Stimulated activated CD4-positive, alpha-beta T cell treated with anti-CD3 and anti-CD28 coated beads, TNF-alpha, amount 100 ng/mL, for 4 hours (primary cell): ENCODE measurements around the gene SETD2.
"Not testable (repeated sequence)": the region's sequence is repeated elsewhere in the genome, so short reads cannot be mapped to it uniquely, and the experiment has no call there.

Experiments
- DNase-seq, 3 experiments: peaks; one replicate each; pipeline ENCODE4 v3.0.0-alpha.2; 2020; ENCODE audit warnings: low read depth in 3 of 3

SETD2 gene, protein sequence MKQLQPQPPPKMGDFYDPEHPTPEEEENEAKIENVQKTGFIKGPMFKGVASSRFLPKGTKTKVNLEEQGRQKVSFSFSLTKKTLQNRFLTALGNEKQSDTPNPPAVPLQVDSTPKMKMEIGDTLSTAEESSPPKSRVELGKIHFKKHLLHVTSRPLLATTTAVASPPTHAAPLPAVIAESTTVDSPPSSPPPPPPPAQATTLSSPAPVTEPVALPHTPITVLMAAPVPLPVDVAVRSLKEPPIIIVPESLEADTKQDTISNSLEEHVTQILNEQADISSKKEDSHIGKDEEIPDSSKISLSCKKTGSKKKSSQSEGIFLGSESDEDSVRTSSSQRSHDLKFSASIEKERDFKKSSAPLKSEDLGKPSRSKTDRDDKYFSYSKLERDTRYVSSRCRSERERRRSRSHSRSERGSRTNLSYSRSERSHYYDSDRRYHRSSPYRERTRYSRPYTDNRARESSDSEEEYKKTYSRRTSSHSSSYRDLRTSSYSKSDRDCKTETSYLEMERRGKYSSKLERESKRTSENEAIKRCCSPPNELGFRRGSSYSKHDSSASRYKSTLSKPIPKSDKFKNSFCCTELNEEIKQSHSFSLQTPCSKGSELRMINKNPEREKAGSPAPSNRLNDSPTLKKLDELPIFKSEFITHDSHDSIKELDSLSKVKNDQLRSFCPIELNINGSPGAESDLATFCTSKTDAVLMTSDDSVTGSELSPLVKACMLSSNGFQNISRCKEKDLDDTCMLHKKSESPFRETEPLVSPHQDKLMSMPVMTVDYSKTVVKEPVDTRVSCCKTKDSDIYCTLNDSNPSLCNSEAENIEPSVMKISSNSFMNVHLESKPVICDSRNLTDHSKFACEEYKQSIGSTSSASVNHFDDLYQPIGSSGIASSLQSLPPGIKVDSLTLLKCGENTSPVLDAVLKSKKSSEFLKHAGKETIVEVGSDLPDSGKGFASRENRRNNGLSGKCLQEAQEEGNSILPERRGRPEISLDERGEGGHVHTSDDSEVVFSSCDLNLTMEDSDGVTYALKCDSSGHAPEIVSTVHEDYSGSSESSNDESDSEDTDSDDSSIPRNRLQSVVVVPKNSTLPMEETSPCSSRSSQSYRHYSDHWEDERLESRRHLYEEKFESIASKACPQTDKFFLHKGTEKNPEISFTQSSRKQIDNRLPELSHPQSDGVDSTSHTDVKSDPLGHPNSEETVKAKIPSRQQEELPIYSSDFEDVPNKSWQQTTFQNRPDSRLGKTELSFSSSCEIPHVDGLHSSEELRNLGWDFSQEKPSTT (N-terminal part only)

GRCh38 chr3:47164007-47164881, at the start of gene SETD2:
Gene SETD2, minus strand, starts transcription at chr3:47164113. Its CDS starts 189 bp downstream, at chr3:47163924.
- DNase-seq: peak; percentile 69 to 72 (median 70)

DNA sequence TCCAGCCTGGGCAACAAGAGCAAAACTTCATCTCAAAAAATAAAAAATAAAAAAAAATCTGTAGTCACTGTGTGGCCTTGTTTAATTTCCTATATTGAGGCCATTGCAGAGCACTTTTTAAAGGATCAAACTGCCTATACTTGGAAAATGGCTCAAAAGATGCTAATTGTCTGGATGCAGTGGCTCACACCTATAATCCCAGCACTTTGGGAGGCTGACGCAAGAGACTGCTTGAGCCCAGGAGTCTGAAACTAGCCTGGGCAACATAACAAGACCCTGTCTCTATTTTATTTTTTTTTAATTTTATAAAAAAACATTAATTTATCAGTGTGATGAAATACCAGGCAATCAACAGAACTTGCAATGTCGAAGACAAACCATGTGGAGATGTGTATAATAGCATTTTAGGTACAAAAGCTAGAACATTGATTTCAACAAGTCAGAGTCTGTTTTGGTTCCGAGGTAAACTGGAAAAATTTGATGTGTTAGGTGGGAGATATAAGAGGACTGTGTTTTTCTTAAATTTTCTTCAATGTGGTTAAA, 47.0 kb upstream of the SETD2 start:
- DNase-seq: no peak

- not testable (repeated sequence) for DNase-seq
Observed at GRCh38 chr3:47206022-47206421, 42.1 kb upstream of the SETD2 start.

GRCh38 chr3:47204875-47205274, 41.0 kb upstream of the SETD2 start:
- no peak for DNase-seq

- DNase-seq: no peak
Observed at GRCh38 chr3:47202542-47202941, 38.6 kb upstream of the SETD2 start.

DNA sequence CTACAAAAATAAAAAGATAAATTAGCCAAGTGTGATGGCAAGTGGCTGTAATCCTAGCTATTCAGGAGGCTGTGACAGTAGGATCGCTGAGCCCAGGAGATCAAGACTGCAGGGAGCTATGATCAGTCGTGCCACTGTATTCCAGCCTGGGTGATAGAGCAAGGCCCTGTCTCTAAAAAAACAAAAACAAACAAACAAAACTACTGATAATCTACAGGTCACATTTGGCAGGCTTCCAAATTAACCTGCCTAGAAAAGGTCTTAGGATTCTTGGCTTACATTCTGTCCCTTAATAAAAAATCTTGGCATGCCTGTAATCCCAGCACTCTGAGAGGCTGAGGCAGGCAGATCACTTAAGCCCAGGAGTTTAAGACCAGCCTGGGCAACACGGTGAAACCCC, 33.4 kb upstream of the SETD2 start:
- DNase-seq: no peak

- DNase-seq: no peak
Observed at GRCh38 chr3:47194994-47195393, 31.1 kb upstream of the SETD2 start.

DNA sequence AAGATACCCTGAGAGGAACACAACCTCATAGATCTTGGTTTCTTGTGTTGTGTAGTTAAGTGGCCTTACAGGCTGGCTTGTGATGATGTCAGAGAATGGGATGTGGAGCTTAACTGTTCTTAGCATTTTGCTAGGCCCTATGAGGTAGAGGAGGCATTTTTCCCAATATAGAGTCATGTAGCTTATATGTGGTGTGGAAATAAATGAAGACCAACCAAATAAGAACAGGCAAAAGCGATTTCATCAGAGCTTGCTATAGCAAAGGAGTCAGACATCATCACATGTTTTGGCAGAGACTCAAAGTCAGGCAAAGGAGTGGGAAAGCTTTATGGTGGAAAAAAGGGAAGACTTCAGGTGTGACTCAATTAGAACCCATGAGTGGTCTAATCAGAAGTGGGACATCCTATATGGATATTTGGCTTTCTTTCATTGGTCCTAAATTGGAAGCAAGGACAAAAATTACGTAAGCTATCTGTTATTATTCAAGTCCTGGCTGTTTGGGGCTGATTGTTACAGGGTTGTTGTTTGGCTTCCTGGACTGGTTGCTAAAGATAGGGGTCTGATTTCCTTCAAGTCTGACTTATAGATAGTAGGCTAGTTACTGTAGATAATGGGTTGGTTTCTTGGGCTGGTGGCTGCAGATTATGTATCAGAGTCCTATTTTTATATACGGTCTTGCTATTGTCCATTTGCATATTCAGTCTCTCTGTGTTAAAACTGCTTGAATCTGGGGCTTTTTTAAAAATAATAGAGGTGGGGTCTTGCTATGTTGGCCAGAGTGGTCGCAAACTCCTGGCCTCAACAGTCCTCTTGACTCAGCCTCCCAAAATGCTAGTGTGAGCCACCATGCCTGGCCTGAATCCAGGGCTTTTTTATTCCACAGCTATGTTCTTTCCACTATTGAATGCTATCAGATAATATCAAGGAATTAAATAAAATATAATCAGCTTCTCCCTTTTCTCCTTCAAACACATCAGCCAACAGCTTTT, 30.3 kb upstream of the SETD2 start:
- no peak for DNase-seq

- no peak for DNase-seq
Observed at GRCh38 chr3:47186285-47186684, 22.4 kb upstream of the SETD2 start.

GRCh38 chr3:47181685-47182084, 17.8 kb upstream of the SETD2 start:
- DNase-seq: not testable (repeated sequence)

DNA sequence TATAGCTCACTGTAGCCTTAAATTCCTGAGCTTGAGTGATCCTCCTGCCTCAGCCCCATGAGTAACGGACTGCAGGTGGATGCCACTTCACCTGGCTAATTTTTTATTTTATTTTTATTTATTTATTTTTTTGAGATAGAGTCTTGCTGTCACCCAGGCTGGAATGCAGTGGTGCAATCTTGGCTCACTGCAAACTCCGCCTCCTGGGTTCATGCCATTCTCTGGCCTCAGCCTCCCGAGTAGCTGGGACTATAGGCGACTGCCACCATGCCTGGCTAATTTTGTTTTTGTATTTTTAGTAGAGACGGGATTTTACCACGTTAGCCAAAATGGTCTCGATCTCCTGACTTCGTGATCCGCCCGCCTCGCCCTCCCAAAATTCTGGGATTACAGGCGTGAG, 16.1 kb upstream of the SETD2 start:
- DNase-seq: not testable (repeated sequence)

- DNase-seq: no peak
Observed at GRCh38 chr3:47176582-47176981, 12.7 kb upstream of the SETD2 start.

- DNase-seq: peak; percentile 25 to 49 (median 31)
Observed at GRCh38 chr3:47163169-47164006, 525 bp downstream of the SETD2 start.

DNA sequence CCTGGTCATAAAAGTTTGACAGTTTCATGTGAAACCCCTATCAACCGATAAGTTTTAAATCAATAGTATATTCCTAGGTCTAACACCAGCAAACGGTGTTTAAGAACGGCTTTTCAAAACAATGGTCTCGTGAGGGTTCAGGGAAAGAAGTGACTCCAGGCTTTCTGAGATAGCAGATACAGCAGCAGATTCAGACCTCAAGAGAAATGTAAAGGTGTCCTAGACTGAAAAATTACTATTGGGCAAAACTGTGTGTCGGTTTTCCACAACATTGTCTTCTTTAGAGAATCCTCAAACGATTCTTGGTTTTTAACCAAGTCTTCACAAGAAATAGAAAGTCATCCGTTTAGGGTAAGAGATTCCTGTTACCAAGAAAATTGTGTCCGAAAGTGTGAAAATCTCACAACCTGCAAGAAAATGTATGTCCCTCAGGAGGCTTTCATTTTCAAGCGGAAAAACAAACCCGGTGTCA, 1.2 kb downstream of the SETD2 start:
- DNase-seq: no peak

DNA sequence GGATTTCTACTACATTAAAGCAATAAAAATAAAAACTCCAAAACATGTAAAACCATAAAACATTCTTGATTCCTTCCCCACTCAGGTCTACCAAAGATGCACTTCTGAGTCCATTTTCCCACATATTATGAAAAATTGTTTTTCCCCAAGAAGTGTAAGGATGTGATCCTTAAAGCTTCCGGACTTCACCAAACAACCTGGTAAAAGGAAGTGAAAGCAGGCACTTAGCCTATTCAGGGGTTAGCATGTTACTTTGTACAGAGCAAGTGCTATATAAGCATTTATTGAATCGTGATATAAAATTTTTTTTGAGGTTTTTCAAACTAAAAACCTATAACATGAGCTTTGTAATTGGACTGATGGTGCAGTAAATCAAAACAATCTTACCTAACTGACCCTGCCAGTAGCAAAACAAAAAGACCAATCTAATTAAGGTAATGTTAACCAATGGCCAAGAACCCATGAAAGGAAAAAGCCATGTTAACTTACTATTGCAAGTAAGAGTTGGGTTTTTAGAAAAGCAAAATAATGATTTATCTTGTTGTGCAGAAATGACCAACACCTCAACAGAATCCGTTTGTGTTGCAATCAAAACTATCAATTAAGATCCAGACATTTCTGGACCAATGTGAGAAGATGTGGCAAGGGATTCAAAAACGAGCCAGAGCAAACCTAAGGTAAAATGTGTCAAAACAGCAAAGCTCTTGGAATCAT, 1.8 kb downstream of the SETD2 start:
- DNase-seq: no peak

- DNase-seq: no peak
Observed at GRCh38 chr3:47159820-47160219, 4.1 kb downstream of the SETD2 start.

DNA sequence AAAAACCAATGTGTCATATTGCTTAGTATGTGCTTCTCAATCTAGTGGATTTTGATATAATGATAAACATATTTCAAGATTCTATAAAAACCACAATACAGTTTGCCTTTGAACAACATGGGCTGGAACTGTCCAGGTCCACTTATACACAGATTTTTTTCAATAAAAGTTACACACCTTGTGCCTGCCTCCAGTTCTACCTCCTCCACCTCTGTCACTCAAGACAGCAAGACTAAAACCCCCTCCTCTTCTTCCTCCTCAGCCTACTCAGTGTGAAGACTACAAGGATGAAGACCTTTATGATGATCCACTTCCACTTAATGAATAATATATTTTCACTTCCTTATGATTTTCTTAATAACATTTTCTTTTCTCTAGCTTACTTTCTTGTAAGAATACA, 5.7 kb downstream of the SETD2 start:
- no peak for DNase-seq

DNA sequence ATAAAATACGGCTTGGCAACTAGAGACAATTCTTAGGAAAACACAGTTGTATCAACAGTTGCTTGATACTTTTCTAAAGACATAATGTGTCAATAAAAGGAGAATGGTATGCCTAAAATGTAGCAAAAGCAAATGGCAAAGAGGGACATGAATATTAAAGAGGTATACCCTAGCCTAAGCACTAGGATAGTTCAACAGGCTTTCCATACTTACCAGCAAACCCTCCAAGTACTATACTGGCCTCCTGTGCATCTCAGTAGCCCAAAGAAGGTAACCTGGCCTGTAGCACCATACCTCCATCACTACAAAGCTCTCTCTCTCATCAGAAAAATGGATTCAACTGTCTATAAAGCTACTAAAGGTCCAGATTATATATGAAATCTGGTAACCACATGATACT, 7.5 kb downstream of the SETD2 start:
- DNase-seq: no peak
